ENCODE results near the gene RPS13. TPM values are rescaled to one million over a fixed set of nuclear protein-coding genes. Genes with fewer than 3 reads are reported as not detected.
"Not testable (repeated sequence)": the region's sequence is repeated elsewhere in the genome, so short reads cannot be mapped to it uniquely, and the experiment has no call there.

The RPS13 gene
- total RNA-seq (1,000 to 10,000 TPM; 1,062 to 2,591 (median 2,234) TPM), polyA plus RNA-seq (1,000 to 10,000 TPM; 2,294 to 3,246 TPM), total RNA-seq (584 reads per million, percentile 98 among the genes with 10 or more reads in this experiment)

GRCh38 chr11:17077520-17078401 is at the start of gene RPS13:
Gene RPS13, minus strand, starts transcription at chr11:17077667. Its CDS starts 26 bp downstream, at chr11:17077641.
- H3K4me1 Mint-ChIP-seq: peaks cover 25 to 60% (median 37%) of the 10 kb centered on the region in 7 donors

GRCh38 chr11:17121981-17122380 is 44.5 kb upstream of the RPS13 start:
- Mint-ChIP-seq H3K4me1 (peaks cover 0 to 6% (median 0%) of the 10 kb centered on the region in 7 donors), H3K27me3 (no peaks in the 10 kb centered on the region), H3K27ac (no peak overlapping the region), H3K4me3 (no peak overlapping the region), H3K36me3 (peaks cover 4 to 37% (median 20%) of the 10 kb centered on the region in 5 donors), H3K9me3 (no peaks in the 10 kb centered on the region)
- Histone ChIP-seq H3K27me3 (ENCODE audit: control insufficient read depth in 2 of 2, insufficient read depth in 2 of 2, low read length in 2 of 2) (no peaks in the 10 kb centered on the region), H3K9me3 (ENCODE audit: control insufficient read depth in 2 of 3, low read length in 3 of 3) (no peaks in the 10 kb centered on the region), H3K4me3 (ENCODE audit: low read length) (no peak overlapping the region), H3K27ac (ENCODE audit: low read depth, low read length) (no peak overlapping the region), H3K4me1 (ENCODE audit: control insufficient read depth in 2 of 2, insufficient read depth in 2 of 2, low read length in 2 of 2) (no peaks in the 10 kb centered on the region), H3K36me3 (ENCODE audit: control insufficient read depth in 2 of 3, insufficient read depth in 3 of 3, low read length in 3 of 3) (peaks cover 0 to 11% (median 2%) of the 10 kb centered on the region in 3 experiments)
- CTCF ChIA-PET: no interaction called here
- POLR2A ChIA-PET: no interaction called here
- DNase-seq (no peak), ATAC-seq (no peak)
- intact Hi-C loops (cut with micrococcal nuclease): no loop called here

More at GRCh38 chr11:17077520-17078401, at the start of gene RPS13:
- DNase-seq (peak; percentile 76 to 95 (median 93)), ATAC-seq (peak; percentile 98)
- Mint-ChIP-seq H3K4me3 (peak within 1 kb of the TSS; percentile 91 to 99 (median 98)), H3K36me3 (peaks cover 10 to 31% (median 26%) of the 10 kb centered on the region in 5 donors), H3K27ac (peak within 1 kb of the TSS; percentile 96 to 99 (median 99)), H3K27me3 (no peaks in the 10 kb centered on the region), H3K9me3 (peaks cover 0 to 3% (median 0%) of the 10 kb centered on the region in 11 donors)
- Histone ChIP-seq H3K27me3 (ENCODE audit: control insufficient read depth in 2 of 2, insufficient read depth in 2 of 2, low read length in 2 of 2) (no peaks in the 10 kb centered on the region), H3K4me1 (ENCODE audit: control insufficient read depth in 2 of 2, insufficient read depth in 2 of 2, low read length in 2 of 2) (peaks cover 12 to 27% of the 10 kb centered on the region in 2 donors), H3K9me3 (ENCODE audit: control insufficient read depth in 2 of 3, low read length in 3 of 3) (no peaks in the 10 kb centered on the region), H3K36me3 (ENCODE audit: control insufficient read depth in 2 of 3, insufficient read depth in 3 of 3, low read length in 3 of 3) (peaks cover 7 to 30% (median 9%) of the 10 kb centered on the region in 3 experiments), H3K27ac (ENCODE audit: low read depth, low read length) (peak within 1 kb of the TSS; percentile 91), H3K4me3 (ENCODE audit: low read length) (peak within 1 kb of the TSS; percentile 87)
- ChIA-PET POLR2A (interaction anchor here (0.5 to 2.7 kb wide), 13 partner anchors 31 to 1815 kb away, joined by 3 to 16 read pairs (median 4); partner anchors contain the start of genes C11orf58, NUCB2 and PIK3C2A), CTCF (no interaction called here)
- intact Hi-C loops (cut with micrococcal nuclease): loop anchor here (1.0 to 10.0 kb wide), 16 partner anchors 63 to 1555 kb away; partner anchors contain the start of genes C11orf58 (in 2 of the 2), SERGEF (in 2 of the 2), GTF2H1 (in 1 of the 2) and HPS5 (in 1 of the 2)

- no peaks in the 10 kb centered on the region for H3K27me3 Mint-ChIP-seq
- no peak overlapping the region for H3K4me3 ChIP-seq (ENCODE audit: low read length)
- CTCF ChIA-PET: no interaction called here
- H3K4me1 ChIP-seq (ENCODE audit: control insufficient read depth in 2 of 2, insufficient read depth in 2 of 2, low read length in 2 of 2): no peaks in the 10 kb centered on the region
- H3K27ac Mint-ChIP-seq: peak overlapping the region in 1 of 9 donors; percentile 56
- DNase-seq (no peak), ATAC-seq (no peak)
- intact Hi-C loops (cut with micrococcal nuclease): no loop called here
- H3K27ac ChIP-seq (ENCODE audit: low read depth, low read length): no peak overlapping the region
- peaks cover 4 to 38% (median 16%) of the 10 kb centered on the region in 5 donors for H3K36me3 Mint-ChIP-seq
- H3K9me3 ChIP-seq (ENCODE audit: control insufficient read depth in 2 of 3, low read length in 3 of 3): no peaks in the 10 kb centered on the region
- POLR2A ChIA-PET: no interaction called here
- no peaks in the 10 kb centered on the region for H3K9me3 Mint-ChIP-seq
- peaks cover 0 to 4% (median 0%) of the 10 kb centered on the region in 7 donors for H3K4me1 Mint-ChIP-seq
- H3K27me3 ChIP-seq (ENCODE audit: control insufficient read depth in 2 of 2, insufficient read depth in 2 of 2, low read length in 2 of 2): no peaks in the 10 kb centered on the region
- peaks cover 0 to 19% (median 4%) of the 10 kb centered on the region in 3 experiments for H3K36me3 ChIP-seq (ENCODE audit: control insufficient read depth in 2 of 3, insufficient read depth in 3 of 3, low read length in 3 of 3)
- H3K4me3 Mint-ChIP-seq: no peak overlapping the region
Measured at GRCh38 chr11:17117262-17117661, 39.8 kb upstream of the RPS13 start.

GRCh38 chr11:17116117-17116516 is 38.6 kb upstream of the RPS13 start:
- H3K27me3 ChIP-seq (ENCODE audit: control insufficient read depth in 2 of 2, insufficient read depth in 2 of 2, low read length in 2 of 2): no peaks in the 10 kb centered on the region
- no peak for DNase-seq
- no peak overlapping the region for H3K27ac ChIP-seq (ENCODE audit: low read depth, low read length)
- H3K27ac Mint-ChIP-seq: no peak overlapping the region
- POLR2A ChIA-PET: no interaction called here
- CTCF ChIA-PET: interaction anchor here (0.6 kb wide), 1 partner anchor 90 kb away, joined by 4 read pairs; no protein-coding TSS in a partner anchor
- peaks cover 2 to 32% (median 12%) of the 10 kb centered on the region in 5 donors for H3K36me3 Mint-ChIP-seq
- no peaks in the 10 kb centered on the region for H3K4me1 ChIP-seq (ENCODE audit: control insufficient read depth in 2 of 2, insufficient read depth in 2 of 2, low read length in 2 of 2)
- no peak overlapping the region for H3K4me3 ChIP-seq (ENCODE audit: low read length)
- intact Hi-C loops (cut with micrococcal nuclease): no loop called here
- peaks cover 0 to 4% (median 0%) of the 10 kb centered on the region in 7 donors for H3K4me1 Mint-ChIP-seq
- ATAC-seq: no peak
- H3K9me3 ChIP-seq (ENCODE audit: control insufficient read depth in 2 of 3, low read length in 3 of 3): no peaks in the 10 kb centered on the region
- H3K27me3 Mint-ChIP-seq: no peaks in the 10 kb centered on the region
- H3K4me3 Mint-ChIP-seq: no peak overlapping the region
- H3K36me3 ChIP-seq (ENCODE audit: control insufficient read depth in 2 of 3, insufficient read depth in 3 of 3, low read length in 3 of 3): peaks cover 0 to 19% (median 4%) of the 10 kb centered on the region in 3 experiments
- no peaks in the 10 kb centered on the region for H3K9me3 Mint-ChIP-seq

GRCh38 chr11:17107745-17108144 is 30.3 kb upstream of the RPS13 start:
- H3K27me3 ChIP-seq (ENCODE audit: control insufficient read depth in 2 of 2, insufficient read depth in 2 of 2, low read length in 2 of 2); ATAC-seq; H3K4me1 Mint-ChIP-seq; H3K27me3 Mint-ChIP-seq; H3K9me3 ChIP-seq (ENCODE audit: control insufficient read depth in 2 of 3, low read length in 3 of 3); H3K4me1 ChIP-seq (ENCODE audit: control insufficient read depth in 2 of 2, insufficient read depth in 2 of 2, low read length in 2 of 2); H3K4me3 ChIP-seq (ENCODE audit: low read length); H3K9me3 Mint-ChIP-seq; intact Hi-C loops (cut with micrococcal nuclease); POLR2A ChIA-PET; CTCF ChIA-PET; H3K27ac ChIP-seq (ENCODE audit: low read depth, low read length); DNase-seq; H3K4me3 Mint-ChIP-seq: not testable (repeated sequence)
- peaks cover 0 to 33% (median 18%) of the 10 kb centered on the region in 5 donors for H3K36me3 Mint-ChIP-seq
- peaks cover 0 to 55% (median 3%) of the 10 kb centered on the region in 3 experiments for H3K36me3 ChIP-seq (ENCODE audit: control insufficient read depth in 2 of 3, insufficient read depth in 3 of 3, low read length in 3 of 3)
- peak overlapping the region in 1 of 9 donors; percentile 65 for H3K27ac Mint-ChIP-seq

GRCh38 chr11:17105404-17106040 is 28.1 kb upstream of the RPS13 start:
- H3K4me3 ChIP-seq (ENCODE audit: low read length); H3K27me3 Mint-ChIP-seq; intact Hi-C loops (cut with micrococcal nuclease); H3K4me1 Mint-ChIP-seq; H3K9me3 Mint-ChIP-seq; POLR2A ChIA-PET; H3K27me3 ChIP-seq (ENCODE audit: control insufficient read depth in 2 of 2, insufficient read depth in 2 of 2, low read length in 2 of 2); H3K4me3 Mint-ChIP-seq; DNase-seq; H3K27ac ChIP-seq (ENCODE audit: low read depth, low read length); H3K9me3 ChIP-seq (ENCODE audit: control insufficient read depth in 2 of 3, low read length in 3 of 3); CTCF ChIA-PET; ATAC-seq; H3K4me1 ChIP-seq (ENCODE audit: control insufficient read depth in 2 of 2, insufficient read depth in 2 of 2, low read length in 2 of 2): not testable (repeated sequence)
- Mint-ChIP-seq H3K27ac (peak overlapping the region in 2 of 9 donors; percentile 62 to 65), H3K36me3 (peaks cover 0 to 33% (median 18%) of the 10 kb centered on the region in 5 donors)
- H3K36me3 ChIP-seq (ENCODE audit: control insufficient read depth in 2 of 3, insufficient read depth in 3 of 3, low read length in 3 of 3): peaks cover 0 to 60% (median 3%) of the 10 kb centered on the region in 3 experiments
